Esophagus muscularis mucosa (tissue), 4 donors: ENCODE data around the gene WWOX. TPM values are rescaled to one million over a fixed set of nuclear protein-coding genes. Genes with fewer than 3 reads are reported as not detected.

Experiments used
- DNase-seq: peaks from one replicate; pipeline ENCODE4 v3.0.0-alpha.2; 2017; ENCODE audit errors: extremely low spot score
- H3K27ac ChIP-seq, 4 donors: fragments of 200-600 bp; sonication (generic); replicated peaks in 1 of 4; 1 replicate in 3 of 4; 2 replicates in 1 of 4; pipeline ENCODE4 v1.5.1; 2016 to 2019; ENCODE audit warnings: mild to moderate bottlenecking in 1 of 4
- H3K27me3 ChIP-seq, 4 donors: fragments of 200-600 bp; sonication (generic); one replicate each; pipeline versions ENCODE4 v1.5.1 to v1.6.0; 2016 to 2019
- H3K36me3 ChIP-seq, 4 donors: fragments of 200-600 bp; sonication (generic); one replicate each; pipeline ENCODE4 v1.5.1; 2016 to 2019
- H3K4me1 ChIP-seq, 4 donors: fragments of 200-600 bp; sonication (generic); one replicate each; pipeline ENCODE4 v1.5.1; 2016 to 2019
- H3K4me3 ChIP-seq, 4 donors: fragments of 200-600 bp; sonication (generic); 1 replicate in 2 of 4; 2 replicates in 2 of 4; pipeline ENCODE4 v1.5.1; 2016 to 2019; ENCODE audit warnings: mild to moderate bottlenecking in 4 of 4, moderate library complexity in 1 of 4
- H3K9me3 ChIP-seq, 4 donors: fragments of 200-600 bp; sonication (generic); 1 replicate in 3 of 4; 2 replicates in 1 of 4; pipeline ENCODE4 v1.5.1; 2016 to 2019
- CTCF ChIP-seq, 3 experiments: fragments of 200-600 bp in 2 of 3; fragments of 450-650 bp in 1 of 3; sonication (generic) in 2 of 3; IDR thresholded peaks; one replicate each; pipeline ENCODE4 v1.5.1; 2017 to 2019; ENCODE audit warnings: antibody characterized with exemption in 3 of 3, mild to moderate bottlenecking in 2 of 3, moderate library complexity in 1 of 3
- EP300 ChIP-seq: sonication (generic); formaldehyde crosslinking; IDR thresholded peaks from one replicate; pipeline ENCODE4 v1.6.1; 2017; ENCODE audit warnings: antibody characterized with exemption
- POLR2A ChIP-seq: fragments of 450-650 bp; IDR thresholded peaks from one replicate; pipeline ENCODE4 v1.6.1; 2017; ENCODE audit warnings: antibody characterized with exemption, moderate library complexity, mild to moderate bottlenecking, low read depth
- POLR2AphosphoS5 ChIP-seq, 2 donors: sonication (generic); formaldehyde crosslinking; IDR thresholded peaks; one replicate each; pipeline ENCODE4 v1.6.1; 2017; ENCODE audit warnings: antibody characterized with exemption in 2 of 2
- WGBS: methylation state at CpG from one replicate; pipeline ENCODE4 v1.1.5; 2018; 5-methylcytosine and 5-hydroxymethylcytosine counted together
- intact Hi-C: fragments of 100-400 bp; cut with DNase I; formaldehyde crosslinking; loops from one replicate; pipeline ENCODE4 v1.15.1; 2023
- total RNA-seq, 4 donors: library from RNA; depleted of rRNA; stranded (reverse); fragments of >200 nt; gene quantifications; one replicate each; pipeline versions ENCODE4 v1.1.0 to v1.2.1, GENCODE V29; 2016

WWOX gene
- total RNA-seq, 4 donors from 2014 or later, result 14.4 to 27.8 (median 15.4) TPM

DNA sequence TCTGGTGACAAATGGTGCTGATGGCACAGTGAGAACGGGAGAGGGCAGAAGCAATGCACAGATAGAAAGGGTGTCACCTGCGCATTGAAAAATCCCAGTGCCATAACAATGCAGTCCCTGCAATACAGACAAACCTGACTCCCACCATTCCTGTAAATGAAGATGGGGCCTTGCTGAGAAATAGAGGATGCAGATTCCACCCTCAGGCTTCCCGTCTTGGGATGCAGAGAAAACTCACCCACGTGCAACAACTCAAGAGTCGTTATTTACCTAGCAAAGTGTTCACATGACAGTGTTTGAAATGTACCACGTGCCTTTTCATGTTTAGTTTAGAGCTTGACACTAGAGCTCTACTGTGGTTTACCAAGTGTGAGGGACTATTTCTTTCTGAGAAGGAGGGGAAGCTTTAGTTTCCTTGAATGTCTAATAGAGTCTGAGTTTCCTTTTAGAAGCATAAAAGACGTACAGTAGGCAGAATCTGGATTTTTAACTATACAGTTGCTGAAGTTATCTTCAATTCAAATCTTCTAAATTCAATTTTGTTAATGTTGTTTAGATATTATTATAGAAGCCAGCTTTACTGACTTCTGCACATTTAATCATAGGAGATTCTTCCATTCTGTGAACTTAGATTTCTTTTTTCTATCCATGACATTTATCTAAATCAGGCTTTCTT, 35.6 kb downstream of the WWOX start:
- 80% methylated on average over 7 of the region's 7 CpGs for WGBS
- Histone ChIP-seq H3K4me3 (no peak overlapping the region), H3K36me3 (no peaks in the 10 kb centered on the region), H3K27me3 (no peaks in the 10 kb centered on the region), H3K27ac (no peak overlapping the region), H3K9me3 (no peaks in the 10 kb centered on the region), H3K4me1 (no peaks in the 10 kb centered on the region)
- TF ChIP-seq EP300 (no peak), CTCF (IDR thresholded peaks at IDR 0.05) (no peak), POLR2A (no peak), POLR2AphosphoS5 (IDR thresholded peaks at IDR 0.05) (no peak)
- intact Hi-C loops, result no loop called here
- DNase-seq, result no peak

- no peak overlapping the region for H3K4me3 ChIP-seq
- DNase-seq, result peak; percentile 21
- intact Hi-C loops, result no loop called here
- H3K4me1 ChIP-seq, result no peaks in the 10 kb centered on the region
- H3K36me3 ChIP-seq, result no peaks in the 10 kb centered on the region
- 95% methylated on average over 11 of the region's 11 CpGs for WGBS
- no peak overlapping the region for H3K27ac ChIP-seq
- no peaks in the 10 kb centered on the region for H3K27me3 ChIP-seq
- no peak for TF ChIP-seq EP300
- no peak for TF ChIP-seq POLR2A
- no peak for TF ChIP-seq CTCF (IDR thresholded peaks at IDR 0.05)
- TF ChIP-seq POLR2AphosphoS5 (IDR thresholded peaks at IDR 0.05), result no peak
- H3K9me3 ChIP-seq, result no peaks in the 10 kb centered on the region
Observed at GRCh38 chr16:78137179-78137578, 37.7 kb downstream of the WWOX start.

DNA sequence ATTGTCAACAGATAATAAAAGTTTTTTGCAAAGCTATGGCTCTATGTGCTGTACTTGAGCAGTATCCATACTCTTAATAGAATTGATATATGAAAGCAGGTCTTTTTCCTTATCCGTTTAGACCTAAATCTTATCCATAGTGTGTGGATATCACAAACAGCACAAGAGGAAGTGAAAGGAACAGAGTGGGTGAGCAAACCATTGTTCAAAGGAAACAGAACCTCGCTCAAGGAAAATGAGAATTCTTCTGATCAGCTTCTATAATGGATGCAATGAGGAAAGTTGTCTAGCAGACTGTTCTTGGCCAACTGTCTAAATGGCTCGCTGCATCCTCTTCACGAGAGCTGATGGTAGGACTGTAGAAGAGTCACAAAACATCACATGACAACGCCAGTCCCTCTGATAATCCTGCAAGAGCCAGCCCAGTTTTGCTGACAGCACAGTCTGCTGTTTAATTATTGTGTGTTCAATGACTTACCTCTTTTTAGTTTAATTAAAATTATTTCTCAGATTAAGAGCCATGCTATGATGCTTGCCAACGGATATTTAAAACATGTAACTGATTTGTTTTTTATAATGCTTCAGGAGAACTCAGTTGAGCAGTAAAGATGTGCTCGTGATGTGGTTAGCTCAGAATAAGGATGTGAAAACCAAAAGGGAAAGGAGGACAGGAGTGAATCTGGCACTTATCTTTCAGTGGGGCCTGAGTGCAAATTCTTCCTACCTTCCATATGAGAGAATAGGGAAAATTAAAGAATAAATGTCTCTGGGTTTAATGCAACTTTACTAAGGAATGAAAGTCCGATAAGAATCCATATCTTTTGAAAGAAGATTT, 38.5 kb downstream of the WWOX start:
- intact Hi-C loops, result no loop called here

DNA sequence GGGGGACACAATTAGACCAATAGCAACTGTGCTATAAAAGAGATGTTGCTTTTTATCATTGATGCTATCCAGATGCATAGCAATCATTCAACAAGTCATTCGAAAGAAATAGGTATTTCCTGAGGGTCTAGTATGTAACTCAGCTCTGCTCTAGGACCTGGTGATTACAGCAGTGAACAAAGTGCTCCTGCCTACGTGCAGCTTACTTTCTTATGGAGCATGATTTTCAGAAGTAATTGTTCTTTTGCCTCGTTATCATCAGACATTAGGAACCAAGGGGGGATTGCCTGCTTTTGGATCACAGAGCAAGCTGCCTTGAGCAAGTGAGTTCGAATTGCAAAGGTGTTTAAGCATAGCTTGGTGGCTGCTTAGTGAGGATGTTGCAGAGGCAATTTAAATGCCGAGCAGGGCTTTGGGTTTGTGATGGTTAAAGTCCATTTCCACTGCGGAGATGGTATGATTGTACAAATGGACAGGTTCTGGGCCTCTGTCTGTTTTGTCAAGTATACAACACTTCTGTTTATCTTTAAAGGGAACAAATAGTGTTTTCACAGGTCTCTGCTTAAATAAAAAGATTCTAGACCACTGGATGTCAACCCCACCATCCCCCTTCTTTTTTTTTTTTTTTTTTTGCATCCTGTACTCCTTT, 41.5 kb downstream of the WWOX start:
- DNase-seq, result peak; percentile 53
- TF ChIP-seq POLR2AphosphoS5 (IDR thresholded peaks at IDR 0.05) (no peak), CTCF (IDR thresholded peaks at IDR 0.05) (no peak), EP300 (no peak), POLR2A (no peak)
- WGBS, result 93% methylated on average over 6 of the region's 6 CpGs
- Histone ChIP-seq H3K36me3 (no peaks in the 10 kb centered on the region), H3K27ac (no peak overlapping the region), H3K4me3 (no peak overlapping the region), H3K27me3 (no peaks in the 10 kb centered on the region), H3K9me3 (no peaks in the 10 kb centered on the region), H3K4me1 (no peaks in the 10 kb centered on the region)
- intact Hi-C loops, result no loop called here

More for the DNA sequence above, 38.5 kb downstream of the WWOX start:
- Histone ChIP-seq H3K4me1 (no peaks in the 10 kb centered on the region), H3K27me3 (no peaks in the 10 kb centered on the region), H3K4me3 (no peak overlapping the region), H3K9me3 (no peaks in the 10 kb centered on the region), H3K36me3 (no peaks in the 10 kb centered on the region), H3K27ac (no peak overlapping the region)
- WGBS, result 86% methylated on average over 8 of the region's 8 CpGs
- TF ChIP-seq EP300 (no peak), POLR2AphosphoS5 (IDR thresholded peaks at IDR 0.05) (no peak), CTCF (IDR thresholded peaks at IDR 0.05) (no peak), POLR2A (no peak)
- peak; percentile 45 for DNase-seq
